A204.1 (cell line): ENCODE data around the gene CCDC117.
"Not testable (repeated sequence)": the region's sequence is repeated elsewhere in the genome, so short reads cannot be mapped to it uniquely, and the experiment has no call there.

Experiments used
- FAIRE-seq: peaks from 2 replicates; lab custom pipeline; 2012; peaks lifted over from hg19 to GRCh38; lab: Jason Lieb, UNC

The CCDC117 gene

GRCh38 chr22:28772633-28773460 lies at the start of gene CCDC117:
TSS of gene CCDC117 (plus strand) at chr22:28772695. CDS start at chr22:28772850, 155 bp downstream.
- no peak for FAIRE-seq

- FAIRE-seq = no peak
Measured at GRCh38 chr22:28728002-28728401, 44.5 kb upstream of the CCDC117 start.

GRCh38 chr22:28728621-28729313 lies 43.7 kb upstream of the CCDC117 start:
- FAIRE-seq = no peak

- no peak for FAIRE-seq
Measured at GRCh38 chr22:28730179-28730578, 42.3 kb upstream of the CCDC117 start.

GRCh38 chr22:28734393-28734792 lies 38.1 kb upstream of the CCDC117 start:
- no peak for FAIRE-seq

- no peak for FAIRE-seq
Measured at GRCh38 chr22:28736301-28737155, 36.0 kb upstream of the CCDC117 start.

GRCh38 chr22:28737701-28738100 lies 34.8 kb upstream of the CCDC117 start:
- no peak for FAIRE-seq

- FAIRE-seq = not testable (repeated sequence)
Measured at GRCh38 chr22:28738876-28739275, 33.6 kb upstream of the CCDC117 start.

GRCh38 chr22:28741200-28741784 lies 31.2 kb upstream of the CCDC117 start:
- no peak for FAIRE-seq

GRCh38 chr22:28741785-28742561 lies 30.5 kb upstream of the CCDC117 start, which contains the start of the genes CHEK2 and HSCB:
TSS of gene CHEK2 (minus strand) at chr22:28741820. CDS start at chr22:28734721, 7,099 bp downstream.
TSS of gene HSCB (plus strand) at chr22:28742039. CDS start at chr22:28742096, 57 bp downstream.
- FAIRE-seq = peak; percentile 95

GRCh38 chr22:28742562-28742962 lies 29.9 kb upstream of the CCDC117 start:
- no peak for FAIRE-seq

- FAIRE-seq = no peak
Measured at GRCh38 chr22:28743852-28744251, 28.6 kb upstream of the CCDC117 start.

GRCh38 chr22:28750471-28750881 lies 22.0 kb upstream of the CCDC117 start:
- no peak for FAIRE-seq

- FAIRE-seq = not testable (repeated sequence)
Measured at GRCh38 chr22:28754512-28754911, 18.0 kb upstream of the CCDC117 start.

- FAIRE-seq = no peak
Measured at GRCh38 chr22:28759861-28760560, 12.5 kb upstream of the CCDC117 start.

GRCh38 chr22:28761449-28761755 lies 11.1 kb upstream of the CCDC117 start:
- no peak for FAIRE-seq

- FAIRE-seq = not testable (repeated sequence)
Measured at GRCh38 chr22:28762000-28762399, 10.5 kb upstream of the CCDC117 start.

- no peak for FAIRE-seq
Measured at GRCh38 chr22:28766628-28767027, 5.9 kb upstream of the CCDC117 start.

- no peak for FAIRE-seq
Measured at GRCh38 chr22:28768701-28769393, 3.6 kb upstream of the CCDC117 start.
